GM12892 (cell line): ENCODE measurements around the gene CCNQ.

Source experiments
- DNase-seq: peaks from one replicate; pipeline ENCODE4 v3.0.0; 2011; ENCODE audit not compliant: insufficient read length
- FAIRE-seq: peaks from 2 replicates; lab custom pipeline; 2011; peaks lifted over from hg19 to GRCh38; lab: Jason Lieb, UNC
- POLR2A ChIP-seq: IDR thresholded peaks from 2 replicates; pipeline ENCODE4 v1.6.1; 2011; ENCODE audit warnings: low read depth, low read length, control low read depth
- POLR2AphosphoS5 ChIP-seq: IDR thresholded peaks from 2 replicates; pipeline ENCODE4 v1.6.1; 2011; ENCODE audit warnings: low read depth, low read length, control low read depth
- TAF1 ChIP-seq: IDR thresholded peaks from 2 replicates; pipeline ENCODE4 v1.6.1; 2011; ENCODE audit warnings: low read depth, mild to moderate bottlenecking, control low read depth, low read length, borderline replicate concordance

CCNQ gene

GRCh38 chrX:153573984-153574383 lies 25.0 kb downstream of the CCNQ start:
- FAIRE-seq (no peak), DNase-seq (no peak)
- TF ChIP-seq POLR2AphosphoS5 = no peak
- TF ChIP-seq POLR2A = no peak
- no peak for TF ChIP-seq TAF1

- TF ChIP-seq TAF1 (no peak), POLR2A (no peak), POLR2AphosphoS5 (no peak)
- DNase-seq (no peak), FAIRE-seq (no peak)
These were observed 26.3 kb downstream of the CCNQ start for GRCh38 chrX:153572601-153573000.

GRCh38 chrX:153571534-153571908 lies 27.4 kb downstream of the CCNQ start:
- FAIRE-seq (no peak), DNase-seq (no peak)
- no peak for TF ChIP-seq POLR2AphosphoS5
- no peak for TF ChIP-seq TAF1
- TF ChIP-seq POLR2A = no peak

- no peak for DNase-seq
- FAIRE-seq = no peak
- TF ChIP-seq POLR2AphosphoS5 (no peak), TAF1 (no peak), POLR2A (no peak)
These were observed 29.5 kb downstream of the CCNQ start for GRCh38 chrX:153569475-153569874.

- TF ChIP-seq POLR2A = no peak
- no peak for TF ChIP-seq TAF1
- TF ChIP-seq POLR2AphosphoS5 = no peak
- DNase-seq = no peak
- FAIRE-seq = no peak
These were observed 30.4 kb downstream of the CCNQ start for GRCh38 chrX:153568451-153569011.

- no peak for TF ChIP-seq TAF1
- no peak for TF ChIP-seq POLR2A
- TF ChIP-seq POLR2AphosphoS5 = no peak
- FAIRE-seq (no peak), DNase-seq (no peak)
These were observed 32.9 kb downstream of the CCNQ start for GRCh38 chrX:153565996-153566580.

GRCh38 chrX:153564047-153564606 lies 34.8 kb downstream of the CCNQ start:
- DNase-seq (no peak), FAIRE-seq (no peak)
- no peak for TF ChIP-seq POLR2A
- TF ChIP-seq TAF1 = no peak
- TF ChIP-seq POLR2AphosphoS5 = no peak

GRCh38 chrX:153562546-153562945 lies 36.4 kb downstream of the CCNQ start:
- TF ChIP-seq POLR2AphosphoS5 (no peak), TAF1 (no peak), POLR2A (no peak)
- FAIRE-seq (no peak), DNase-seq (no peak)

GRCh38 chrX:153561337-153561736 lies 37.6 kb downstream of the CCNQ start:
- TF ChIP-seq POLR2AphosphoS5 = no peak
- no peak for TF ChIP-seq TAF1
- no peak for TF ChIP-seq POLR2A
- DNase-seq (no peak), FAIRE-seq (no peak)

- no peak for DNase-seq
- peak; percentile 9 for FAIRE-seq
- TF ChIP-seq TAF1 (no peak), POLR2A (no peak)
These were observed 38.5 kb downstream of the CCNQ start for GRCh38 chrX:153560466-153560865.

- TF ChIP-seq POLR2A (no peak), TAF1 (no peak), POLR2AphosphoS5 (no peak)
- DNase-seq (no peak), FAIRE-seq (no peak)
These were observed 38.9 kb downstream of the CCNQ start for GRCh38 chrX:153560000-153560399.
